ENCODE data around the gene ADAMTS13. TPM values are rescaled to one million over a fixed set of nuclear protein-coding genes. Genes with fewer than 3 reads are reported as not detected.

The ADAMTS13 gene
- polyA plus RNA-seq, 2 donors = 1.2 to 4.3 TPM

DNA sequence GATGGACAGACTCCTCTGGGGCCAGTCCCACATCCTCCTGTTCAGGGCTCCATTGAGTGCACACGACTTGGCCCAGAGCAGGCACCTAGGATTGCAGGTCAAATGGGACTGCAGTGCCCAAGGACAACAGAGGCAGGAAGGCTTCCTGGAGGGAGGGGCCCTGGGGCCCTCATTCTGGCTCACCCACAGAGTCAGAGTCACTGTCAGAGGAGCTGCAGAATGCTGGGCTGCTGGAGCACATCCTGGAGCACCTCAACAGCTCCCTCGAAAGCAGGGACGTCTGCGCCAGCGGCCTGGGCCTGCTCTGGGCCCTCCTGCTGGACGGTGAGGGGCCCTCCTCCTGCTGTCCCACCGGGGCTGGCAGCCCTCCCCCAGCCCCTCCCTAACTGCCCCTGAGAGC lies 19.5 kb upstream of the ADAMTS13 start:
- Histone ChIP-seq H3K4me1 (ENCODE audit: control insufficient read depth in 2 of 2, insufficient read depth in 2 of 2, low read length in 1 of 2) (peaks cover 0 to 8% of the 10 kb centered on the region in 2 donors), H3K36me3 (ENCODE audit: control insufficient read depth in 2 of 2, insufficient read depth in 2 of 2, low read length in 1 of 2) (peaks cover 5 to 38% of the 10 kb centered on the region in 2 donors), H3K27ac (ENCODE audit: low read depth in 2 of 2, low read length in 1 of 2) (no peak overlapping the region), H3K4me3 (ENCODE audit: low read depth in 1 of 2, low read length in 2 of 2) (no peak overlapping the region), H3K27me3 (ENCODE audit: control insufficient read depth in 1 of 2, insufficient read depth in 2 of 2, low read length in 2 of 2) (no peaks in the 10 kb centered on the region), H3K9me3 (ENCODE audit: control insufficient read depth in 2 of 2, insufficient read depth in 1 of 2, low read depth in 1 of 2, low read length in 1 of 2) (no peaks in the 10 kb centered on the region)
- WGBS, 2 donors = 73 to 75% methylated on average over 7 of the region's 7 CpGs

DNA sequence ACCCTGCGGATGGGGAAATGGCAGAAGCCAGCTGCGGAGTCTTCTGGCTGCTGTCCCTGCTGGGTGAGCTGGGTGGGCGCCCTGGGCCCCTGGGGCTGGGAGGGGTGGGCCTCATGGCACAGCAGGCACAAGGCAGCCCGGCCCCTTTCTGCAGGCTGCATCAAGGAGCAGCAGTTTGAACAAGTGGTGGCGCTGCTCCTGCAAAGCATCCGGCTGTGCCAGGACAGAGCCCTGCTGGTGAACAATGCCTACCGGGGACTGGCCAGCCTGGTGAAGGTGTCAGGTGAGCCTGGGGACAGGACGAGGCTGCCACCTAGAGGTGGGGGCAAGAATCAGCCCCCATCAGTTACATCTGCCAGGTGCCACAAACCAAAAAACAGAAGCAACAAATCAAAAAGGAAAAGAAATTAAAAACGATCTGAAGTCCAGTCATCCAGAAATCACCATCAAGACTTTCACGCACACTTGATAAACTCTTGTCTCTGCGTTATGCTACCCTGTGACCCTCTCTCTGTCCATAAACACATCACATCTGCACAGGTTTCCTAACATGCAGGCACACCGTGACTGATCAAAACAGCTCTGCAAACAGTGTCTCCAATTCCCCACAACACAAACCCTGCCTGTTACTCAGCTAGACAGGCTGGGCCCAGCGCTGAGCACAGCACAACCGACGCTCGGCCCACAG lies 18.3 kb upstream of the ADAMTS13 start:
- Histone ChIP-seq H3K4me1 (ENCODE audit: control insufficient read depth in 2 of 2, insufficient read depth in 2 of 2, low read length in 1 of 2) (peaks cover 0 to 8% of the 10 kb centered on the region in 2 donors), H3K36me3 (ENCODE audit: control insufficient read depth in 2 of 2, insufficient read depth in 2 of 2, low read length in 1 of 2) (peaks cover 5 to 41% of the 10 kb centered on the region in 2 donors)
- 62 to 69% methylated on average over 14 to 16 of the region's 16 CpGs for WGBS, 2 donors

DNA sequence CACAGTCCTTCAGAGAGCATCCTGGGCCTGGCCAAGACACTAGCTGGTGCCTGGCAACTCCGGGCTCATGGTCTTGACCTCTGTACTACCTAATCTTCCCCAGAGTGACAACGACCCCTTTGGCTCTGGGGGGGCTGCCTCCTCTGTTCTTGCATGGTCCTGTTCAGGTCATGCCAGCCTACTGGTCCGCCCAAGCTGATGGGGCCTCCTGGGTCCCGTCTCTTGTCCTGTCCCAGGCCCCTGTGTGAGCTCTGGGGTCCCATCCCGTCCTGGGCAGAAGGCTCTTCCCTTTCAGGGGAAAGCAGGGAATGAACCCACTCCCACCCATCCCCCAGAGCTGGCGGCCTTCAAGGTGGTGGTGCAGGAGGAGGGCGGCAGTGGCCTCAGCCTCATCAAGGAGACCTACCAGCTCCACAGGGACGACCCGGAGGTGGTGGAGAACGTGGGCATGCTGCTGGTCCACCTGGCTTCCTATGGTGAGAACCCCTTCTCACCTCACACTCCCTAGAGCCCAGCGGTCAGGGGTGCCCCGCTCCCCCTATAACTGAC lies 17.6 kb upstream of the ADAMTS13 start:
- Histone ChIP-seq H3K4me1 (ENCODE audit: control insufficient read depth in 2 of 2, insufficient read depth in 2 of 2, low read length in 1 of 2) (peaks cover 0 to 8% of the 10 kb centered on the region in 2 donors), H3K27me3 (ENCODE audit: control insufficient read depth in 1 of 2, insufficient read depth in 2 of 2, low read length in 2 of 2) (no peaks in the 10 kb centered on the region), H3K9me3 (ENCODE audit: control insufficient read depth in 2 of 2, insufficient read depth in 1 of 2, low read depth in 1 of 2, low read length in 1 of 2) (no peaks in the 10 kb centered on the region), H3K27ac (ENCODE audit: low read depth in 2 of 2, low read length in 1 of 2) (no peak overlapping the region), H3K36me3 (ENCODE audit: control insufficient read depth in 2 of 2, insufficient read depth in 2 of 2, low read length in 1 of 2) (peaks cover 5 to 41% of the 10 kb centered on the region in 2 donors), H3K4me3 (ENCODE audit: low read depth in 1 of 2, low read length in 2 of 2) (no peak overlapping the region)
- WGBS, 2 donors = 86% methylated on average over 12 of the region's 12 CpGs

More for the DNA sequence above, 18.3 kb upstream of the ADAMTS13 start:
- Histone ChIP-seq H3K27ac (ENCODE audit: low read depth in 2 of 2, low read length in 1 of 2) (no peak overlapping the region), H3K4me3 (ENCODE audit: low read depth in 1 of 2, low read length in 2 of 2) (no peak overlapping the region), H3K9me3 (ENCODE audit: control insufficient read depth in 2 of 2, insufficient read depth in 1 of 2, low read depth in 1 of 2, low read length in 1 of 2) (no peaks in the 10 kb centered on the region), H3K27me3 (ENCODE audit: control insufficient read depth in 1 of 2, insufficient read depth in 2 of 2, low read length in 2 of 2) (no peaks in the 10 kb centered on the region)

GRCh38 chr9:133405508-133406438 lies 16.4 kb upstream of the ADAMTS13 start:
- H3K9me3 ChIP-seq (ENCODE audit: control insufficient read depth in 2 of 2, insufficient read depth in 1 of 2, low read depth in 1 of 2, low read length in 1 of 2) = no peaks in the 10 kb centered on the region
- H3K36me3 ChIP-seq (ENCODE audit: control insufficient read depth in 2 of 2, insufficient read depth in 2 of 2, low read length in 1 of 2) = peaks cover 10 to 46% of the 10 kb centered on the region in 2 donors
- no peak overlapping the region for H3K27ac ChIP-seq (ENCODE audit: low read depth in 2 of 2, low read length in 1 of 2)
- H3K4me1 ChIP-seq (ENCODE audit: control insufficient read depth in 2 of 2, insufficient read depth in 2 of 2, low read length in 1 of 2) = peaks cover 0 to 5% of the 10 kb centered on the region in 2 donors
- H3K4me3 ChIP-seq (ENCODE audit: low read depth in 1 of 2, low read length in 2 of 2) = no peak overlapping the region
- no peaks in the 10 kb centered on the region for H3K27me3 ChIP-seq (ENCODE audit: control insufficient read depth in 1 of 2, insufficient read depth in 2 of 2, low read length in 2 of 2)
- WGBS, 2 donors = 78% methylated on average over 19 of the region's 19 CpGs

DNA sequence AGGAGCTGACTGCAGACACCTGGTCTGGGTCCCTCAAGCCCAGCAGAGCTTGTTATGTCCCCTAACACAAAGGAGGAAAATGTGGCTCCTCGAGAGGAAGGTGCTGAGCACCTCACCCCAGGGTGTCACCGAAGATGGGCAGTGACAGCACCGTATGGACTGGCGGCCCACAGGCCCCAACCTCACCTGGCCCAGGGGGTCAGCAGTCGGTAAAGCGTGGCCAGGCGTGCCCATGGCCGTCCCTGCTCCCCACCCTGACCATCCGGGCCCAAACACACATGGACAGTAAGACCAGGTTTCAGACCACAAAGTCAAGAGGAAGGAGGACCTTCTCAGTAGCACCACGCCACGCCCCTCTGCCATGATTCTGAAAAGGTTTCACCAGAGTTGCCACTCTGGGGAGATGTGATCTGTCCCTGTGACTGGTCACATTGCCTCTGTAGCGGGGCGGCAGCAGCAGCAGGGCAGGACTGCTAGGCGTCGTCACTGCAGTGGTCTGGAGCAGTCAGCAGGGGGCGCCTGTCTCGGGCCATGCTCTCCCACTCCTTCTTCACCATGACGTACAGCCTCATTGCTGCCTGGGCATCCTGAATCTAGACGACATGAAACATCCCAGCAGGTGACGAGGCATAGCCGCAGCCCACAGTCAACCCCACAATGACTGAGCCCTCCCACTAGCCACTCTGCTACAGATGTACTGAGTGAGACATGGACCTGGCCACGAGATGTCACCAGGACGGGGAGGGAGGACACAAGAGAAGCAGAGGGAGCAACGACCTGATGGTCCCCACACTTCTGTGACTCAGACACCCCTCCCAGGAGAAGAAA lies 15.5 kb upstream of the ADAMTS13 start:
- Histone ChIP-seq H3K27me3 (ENCODE audit: control insufficient read depth in 1 of 2, insufficient read depth in 2 of 2, low read length in 2 of 2) (no peaks in the 10 kb centered on the region), H3K4me3 (ENCODE audit: low read depth in 1 of 2, low read length in 2 of 2) (no peak overlapping the region), H3K4me1 (ENCODE audit: control insufficient read depth in 2 of 2, insufficient read depth in 2 of 2, low read length in 1 of 2) (peaks cover 0 to 5% of the 10 kb centered on the region in 2 donors), H3K9me3 (ENCODE audit: control insufficient read depth in 2 of 2, insufficient read depth in 1 of 2, low read depth in 1 of 2, low read length in 1 of 2) (no peaks in the 10 kb centered on the region), H3K27ac (ENCODE audit: low read depth in 2 of 2, low read length in 1 of 2) (no peak overlapping the region), H3K36me3 (ENCODE audit: control insufficient read depth in 2 of 2, insufficient read depth in 2 of 2, low read length in 1 of 2) (peaks cover 14 to 51% of the 10 kb centered on the region in 2 donors)
- 53 to 56% methylated on average over 24 of the region's 24 CpGs for WGBS, 2 donors

DNA sequence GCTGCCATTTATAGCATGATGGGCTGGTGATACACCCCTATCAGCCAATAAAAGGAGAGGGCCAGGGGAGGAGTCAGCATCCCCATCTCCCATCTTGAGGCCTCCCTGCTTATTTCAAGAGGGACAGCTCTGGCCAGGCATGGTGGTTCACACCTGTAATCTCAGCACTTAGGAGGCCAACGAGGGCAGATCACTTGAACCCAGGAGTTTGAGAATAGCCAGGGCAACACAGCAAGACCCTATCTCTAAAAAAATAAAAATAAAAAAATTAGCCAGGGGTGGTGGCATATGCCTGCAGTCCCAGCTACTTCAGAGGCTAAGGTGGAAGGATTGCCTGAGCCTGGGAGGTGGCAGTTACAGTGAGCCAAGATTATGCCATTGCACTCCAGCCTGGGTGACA lies 14.1 kb upstream of the ADAMTS13 start:
- WGBS, 2 donors = 89 to 90% methylated on average over 1 of the region's 1 CpG
- Histone ChIP-seq H3K9me3 (ENCODE audit: control insufficient read depth in 2 of 2, insufficient read depth in 1 of 2, low read depth in 1 of 2, low read length in 1 of 2) (no peaks in the 10 kb centered on the region), H3K4me1 (ENCODE audit: control insufficient read depth in 2 of 2, insufficient read depth in 2 of 2, low read length in 1 of 2) (peaks cover 0 to 5% of the 10 kb centered on the region in 2 donors), H3K4me3 (ENCODE audit: low read depth in 1 of 2, low read length in 2 of 2) (no peak overlapping the region), H3K27ac (ENCODE audit: low read depth in 2 of 2, low read length in 1 of 2) (no peak overlapping the region), H3K27me3 (ENCODE audit: control insufficient read depth in 1 of 2, insufficient read depth in 2 of 2, low read length in 2 of 2) (no peaks in the 10 kb centered on the region), H3K36me3 (ENCODE audit: control insufficient read depth in 2 of 2, insufficient read depth in 2 of 2, low read length in 1 of 2) (peaks cover 14 to 57% of the 10 kb centered on the region in 2 donors)

DNA sequence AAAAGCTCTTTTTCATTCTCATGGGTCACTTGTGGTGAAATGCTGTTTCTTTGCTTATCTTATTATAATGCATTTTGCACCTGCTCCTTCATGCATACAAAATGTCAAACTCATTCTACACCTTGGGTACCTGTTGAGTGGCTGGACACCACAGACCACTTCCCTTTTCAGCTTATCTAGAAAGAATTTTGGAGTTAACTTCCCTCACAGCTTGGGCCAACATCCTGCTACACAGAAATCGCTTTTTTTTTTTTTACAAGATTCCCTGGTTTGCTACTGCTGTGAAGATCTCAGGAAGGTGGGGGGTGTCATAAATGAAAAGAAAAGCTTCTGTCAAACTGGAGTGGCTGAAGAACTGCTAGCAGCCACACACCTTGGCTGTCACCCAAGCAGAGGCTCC lies 7.0 kb upstream of the ADAMTS13 start:
- no peak overlapping the region for H3K27ac ChIP-seq (ENCODE audit: low read depth in 2 of 2, low read length in 1 of 2)
- peaks cover 16 to 35% of the 10 kb centered on the region in 2 donors for H3K36me3 ChIP-seq (ENCODE audit: control insufficient read depth in 2 of 2, insufficient read depth in 2 of 2, low read length in 1 of 2)
- H3K9me3 ChIP-seq (ENCODE audit: control insufficient read depth in 2 of 2, insufficient read depth in 1 of 2, low read depth in 1 of 2, low read length in 1 of 2) = no peaks in the 10 kb centered on the region
- H3K27me3 ChIP-seq (ENCODE audit: control insufficient read depth in 1 of 2, insufficient read depth in 2 of 2, low read length in 2 of 2) = no peaks in the 10 kb centered on the region
- H3K4me1 ChIP-seq (ENCODE audit: control insufficient read depth in 2 of 2, insufficient read depth in 2 of 2, low read length in 1 of 2) = peaks cover 9 to 11% of the 10 kb centered on the region in 2 donors
- H3K4me3 ChIP-seq (ENCODE audit: low read depth in 1 of 2, low read length in 2 of 2) = no peak overlapping the region
- WGBS, 2 donors = 73 to 80% methylated on average over 1 of the region's 1 CpG

GRCh38 chr9:133417541-133418461 lies 4.4 kb upstream of the ADAMTS13 start, which contains the start of gene REXO4:
Gene REXO4, minus strand, starts transcription at chr9:133418010. Its CDS starts 166 bp downstream, at chr9:133417844.
- Histone ChIP-seq H3K9me3 (ENCODE audit: control insufficient read depth in 2 of 2, insufficient read depth in 1 of 2, low read depth in 1 of 2, low read length in 1 of 2) (no peaks in the 10 kb centered on the region), H3K27ac (ENCODE audit: low read depth in 2 of 2, low read length in 1 of 2) (peak within 1 kb of the TSS; percentile 72 to 90), H3K27me3 (ENCODE audit: control insufficient read depth in 1 of 2, insufficient read depth in 2 of 2, low read length in 2 of 2) (no peaks in the 10 kb centered on the region), H3K36me3 (ENCODE audit: control insufficient read depth in 2 of 2, insufficient read depth in 2 of 2, low read length in 1 of 2) (peaks cover 7 to 15% of the 10 kb centered on the region in 2 donors), H3K4me3 (ENCODE audit: low read depth in 1 of 2, low read length in 2 of 2) (peak within 1 kb of the TSS; percentile 76 to 88), H3K4me1 (ENCODE audit: control insufficient read depth in 2 of 2, insufficient read depth in 2 of 2, low read length in 1 of 2) (peaks cover 9 to 11% of the 10 kb centered on the region in 2 donors)
- WGBS, 2 donors = 0 to 2% methylated on average over 75 of the region's 75 CpGs

Measured in esophagus (tissue), 2 donors.